ENCODE measurements around the gene ABCA1.

GRCh38 chr9:104923740-104924139 lies 4.2 kb downstream of the ABCA1 start:
- no peak for TF ChIP-seq HDAC6 (IDR thresholded peaks at IDR 0.05; ENCODE audit: low read depth, low read length)
- TF ChIP-seq NFE2 (CRISPR knock-in tag; IDR thresholded peaks at IDR 0.05): no peak
- TF ChIP-seq ZNF430 (CRISPR knock-in tag; IDR thresholded peaks at IDR 0.05): no peak
- TF ChIP-seq MEIS1 (CRISPR knock-in tag; IDR thresholded peaks at IDR 0.05; ENCODE audit: borderline replicate concordance): no peak
- TF ChIP-seq ZNF564 (CRISPR knock-in tag; IDR thresholded peaks at IDR 0.05): no peak
- TF ChIP-seq PATZ1 (CRISPR knock-in tag; IDR thresholded peaks at IDR 0.05): no peak
